HFFc6 (cell line): ENCODE data around the gene CLDN8. TPM values are rescaled to one million over a fixed set of nuclear protein-coding genes. Genes with fewer than 3 reads are reported as not detected.
A peak's percentile ranks its signal among the peaks of the same experiment; 100 is the strongest.

Source experiments
- DNase-seq: peaks from one replicate; pipeline ENCODE4 v3.0.0-alpha.2; 2018
- H3K27ac Mint-ChIP-seq: 2 replicates; pipeline ENCODE4 v1.8.0; 2020; ENCODE audit warnings: mild to moderate bottlenecking, mixed read lengths
- H3K27me3 Mint-ChIP-seq: 2 replicates; pipeline ENCODE4 v1.8.0; 2021; ENCODE audit warnings: mild to moderate bottlenecking, moderate library complexity, mixed read lengths; ENCODE audit not compliant: insufficient read depth
- H3K36me3 Mint-ChIP-seq: 2 replicates; pipeline ENCODE4 v1.8.0; 2021; ENCODE audit warnings: low read depth, mixed read lengths
- H3K4me1 Mint-ChIP-seq: 2 replicates; pipeline ENCODE4 v1.8.0; 2020; ENCODE audit warnings: low read depth, mixed read lengths
- H3K4me3 Mint-ChIP-seq: 2 replicates; pipeline ENCODE4 v1.8.0; 2020; ENCODE audit warnings: mild to moderate bottlenecking, moderate library complexity, mixed read lengths
- H3K9me3 Mint-ChIP-seq: 2 replicates; pipeline ENCODE4 v1.8.0; 2020; ENCODE audit warnings: mild to moderate bottlenecking, mixed read lengths
- CTCF ChIP-seq: fragments of 200-600 bp; sonication (generic); IDR thresholded peaks from 2 replicates; pipeline ENCODE4 v1.5.0; 2021; ENCODE audit warnings: antibody characterized with exemption, mild to moderate bottlenecking
- total RNA-seq, 6 experiments: library from RNA; stranded (reverse); fragmentation: NEBNext Ultra II Directional; extraction: Animal tissue kit (Norgen Biotek cat#: 25700); gene quantifications; 2 replicates in 1 of 6; 3 replicates in 5 of 6; pipeline ENCODE4 v1.2.3, GENCODE V29; 2021

CLDN8 gene
- total RNA-seq, 6 experiments from 2014 or later: not detected

- Mint-ChIP-seq H3K4me3 (no peak overlapping the region), H3K36me3 (no peaks in the 10 kb centered on the region; the same call in 1 of the 2 replicates), H3K27ac (no peak overlapping the region), H3K4me1 (no peaks in the 10 kb centered on the region), H3K9me3 (peaks cover 71% of the 10 kb centered on the region), H3K27me3 (no peaks in the 10 kb centered on the region)
- no peak for DNase-seq
- no peak for TF ChIP-seq CTCF
Observed at GRCh38 chr21:30234643-30235042, 18.7 kb upstream of the CLDN8 start.

GRCh38 chr21:30234050-30234449 lies 18.2 kb upstream of the CLDN8 start:
- TF ChIP-seq CTCF: no peak
- H3K27ac Mint-ChIP-seq: no peak overlapping the region
- H3K9me3 Mint-ChIP-seq: peaks cover 70% of the 10 kb centered on the region
- no peaks in the 10 kb centered on the region; the same call in 1 of the 2 replicates for H3K36me3 Mint-ChIP-seq
- H3K4me3 Mint-ChIP-seq: no peak overlapping the region
- no peaks in the 10 kb centered on the region for H3K4me1 Mint-ChIP-seq
- H3K27me3 Mint-ChIP-seq: no peaks in the 10 kb centered on the region
- no peak for DNase-seq

- no peak for TF ChIP-seq CTCF
- no peak for DNase-seq
- Mint-ChIP-seq H3K9me3 (peaks cover 66% of the 10 kb centered on the region), H3K4me3 (no peak overlapping the region), H3K4me1 (no peaks in the 10 kb centered on the region), H3K36me3 (no peaks in the 10 kb centered on the region; the same call in 1 of the 2 replicates), H3K27me3 (no peaks in the 10 kb centered on the region), H3K27ac (no peak overlapping the region)
Observed at GRCh38 chr21:30233228-30234020, 17.5 kb upstream of the CLDN8 start.

GRCh38 chr21:30232011-30232410 lies 16.1 kb upstream of the CLDN8 start:
- Mint-ChIP-seq H3K27me3 (no peaks in the 10 kb centered on the region), H3K36me3 (no peaks in the 10 kb centered on the region; the same call in 1 of the 2 replicates), H3K4me3 (no peak overlapping the region), H3K27ac (no peak overlapping the region), H3K4me1 (no peaks in the 10 kb centered on the region), H3K9me3 (peaks cover 65% of the 10 kb centered on the region)
- no peak for TF ChIP-seq CTCF
- DNase-seq: no peak

- no peaks in the 10 kb centered on the region for H3K4me1 Mint-ChIP-seq
Observed at GRCh38 chr21:30227633-30228404, 11.9 kb upstream of the CLDN8 start.

More at GRCh38 chr21:30227633-30228404, 11.9 kb upstream of the CLDN8 start:
- DNase-seq: peak; percentile 48
- Mint-ChIP-seq H3K27ac (no peak overlapping the region), H3K4me3 (no peak overlapping the region), H3K9me3 (peaks cover 50% of the 10 kb centered on the region), H3K36me3 (no peaks in the 10 kb centered on the region; the same call in 1 of the 2 replicates), H3K27me3 (no peaks in the 10 kb centered on the region)
- TF ChIP-seq CTCF: no peak
